NCI-H446 treated with DMSO at 0.1 percent for 48 hours (cell line): ENCODE data around the gene MSGN1.

Experiments used
- DNase-seq: peaks from one replicate; lab custom pipeline; 2025; lab: John Stamatoyannopoulos, UW

Gene MSGN1, protein sequence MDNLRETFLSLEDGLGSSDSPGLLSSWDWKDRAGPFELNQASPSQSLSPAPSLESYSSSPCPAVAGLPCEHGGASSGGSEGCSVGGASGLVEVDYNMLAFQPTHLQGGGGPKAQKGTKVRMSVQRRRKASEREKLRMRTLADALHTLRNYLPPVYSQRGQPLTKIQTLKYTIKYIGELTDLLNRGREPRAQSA

GRCh38 chr2:17816396-17817245 lies at the start of gene MSGN1:
MSGN1 (plus strand) TSS chr2:17816460; CDS start chr2:17816519, 59 bp downstream.
- DNase-seq = no peak

GRCh38 chr2:17768894-17769293 lies 47.4 kb upstream of the MSGN1 start:
- no peak for DNase-seq

GRCh38 chr2:17771956-17772355 lies 44.3 kb upstream of the MSGN1 start:
- no peak for DNase-seq

GRCh38 chr2:17772532-17772931 lies 43.7 kb upstream of the MSGN1 start:
- DNase-seq = no peak

DNA sequence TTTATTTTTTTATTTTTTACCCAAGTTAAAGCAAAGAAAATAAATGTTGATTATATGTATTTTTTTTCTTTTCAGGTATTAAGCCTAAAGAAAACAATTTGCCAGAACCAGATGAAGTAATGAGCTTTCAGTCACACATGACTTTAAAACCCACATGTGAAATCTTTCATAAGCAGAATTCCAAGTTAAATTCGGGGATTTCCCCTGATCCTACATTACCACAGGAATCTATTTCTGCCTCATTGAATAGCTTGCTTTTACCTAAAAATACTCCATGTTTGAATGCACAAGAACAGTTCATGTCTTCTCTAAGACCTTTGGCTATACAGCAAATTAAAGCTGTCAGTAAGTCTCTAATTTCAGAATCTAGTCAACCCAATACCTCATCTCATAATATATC lies 35.7 kb upstream of the MSGN1 start:
- DNase-seq = no peak

- DNase-seq = no peak
These were observed 34.8 kb upstream of the MSGN1 start for GRCh38 chr2:17781482-17781881.

- DNase-seq = no peak
These were observed 29.5 kb upstream of the MSGN1 start for GRCh38 chr2:17786727-17787126.

GRCh38 chr2:17788773-17789172 lies 27.5 kb upstream of the MSGN1 start:
- DNase-seq = no peak

- no peak for DNase-seq
These were observed 25.7 kb upstream of the MSGN1 start for GRCh38 chr2:17790536-17790935.

DNA sequence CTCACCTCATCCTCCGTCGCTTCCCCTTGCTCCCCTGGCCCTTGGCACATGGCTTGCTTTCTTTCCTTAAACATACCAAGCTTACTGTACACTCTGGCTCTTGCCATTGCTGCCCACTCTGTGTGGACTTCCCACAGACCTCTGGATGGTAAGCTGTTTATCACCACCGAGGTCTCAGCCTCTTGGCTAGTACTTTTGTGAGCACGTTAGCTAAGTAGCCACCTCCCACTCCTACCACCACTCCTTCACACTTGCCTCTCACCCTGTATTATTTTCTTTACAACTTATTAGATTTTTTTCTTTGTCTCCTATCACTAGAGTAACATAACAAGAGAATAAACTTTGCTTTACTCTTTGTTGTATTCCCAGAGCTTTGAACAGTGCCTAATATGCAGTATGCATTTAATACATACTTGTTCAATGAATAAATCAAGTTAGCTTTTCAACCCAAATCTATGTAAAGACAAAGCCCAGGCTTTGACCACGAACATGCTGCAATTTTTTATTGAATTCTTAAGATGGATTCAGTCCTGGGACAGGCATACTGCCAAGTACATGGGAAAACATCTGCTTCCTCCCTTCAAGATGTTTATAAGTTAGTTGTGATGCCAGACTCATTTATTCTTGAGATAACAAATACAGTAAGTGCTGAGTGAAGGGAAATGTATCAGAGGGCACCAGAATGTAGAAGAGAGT lies 25.0 kb upstream of the MSGN1 start:
- no peak for DNase-seq

DNA sequence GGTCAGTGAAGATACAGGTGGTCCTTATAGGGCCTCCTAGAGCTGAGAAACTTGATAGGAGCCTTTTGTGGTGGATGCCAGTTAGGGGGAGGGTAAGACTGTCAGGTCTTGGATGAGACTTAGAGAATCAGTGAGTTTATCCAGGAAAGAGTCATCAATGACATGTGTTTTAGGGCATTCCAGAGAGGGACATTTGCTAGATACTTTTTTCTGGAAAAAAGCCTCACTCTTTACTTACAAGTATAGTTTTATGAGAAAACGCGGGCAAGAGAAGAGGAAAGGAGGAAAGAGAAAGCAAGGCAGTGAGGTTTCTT lies 24.5 kb upstream of the MSGN1 start:
- DNase-seq = no peak

DNA sequence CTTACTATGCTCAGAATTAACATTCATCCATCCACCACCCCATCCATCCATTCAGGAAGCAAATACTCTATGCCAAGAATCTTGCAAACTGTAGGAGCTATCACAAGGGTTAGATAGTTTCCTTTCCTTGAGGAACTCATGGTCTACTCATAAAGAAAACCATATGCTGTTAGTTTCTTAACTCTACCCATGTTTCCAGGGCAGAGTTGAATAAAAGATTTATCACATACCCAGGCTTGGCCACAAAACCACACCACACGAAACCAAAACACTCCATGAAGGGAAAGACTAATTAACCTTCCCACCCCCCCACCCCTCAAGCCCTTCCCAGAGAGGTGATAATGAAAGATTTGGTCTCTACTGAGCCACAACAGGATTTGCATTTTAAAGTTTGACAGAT lies 23.7 kb upstream of the MSGN1 start:
- no peak for DNase-seq

- DNase-seq = no peak
These were observed 23.0 kb upstream of the MSGN1 start for GRCh38 chr2:17793296-17793695.

GRCh38 chr2:17793803-17794354 lies 22.4 kb upstream of the MSGN1 start:
- no peak for DNase-seq

DNA sequence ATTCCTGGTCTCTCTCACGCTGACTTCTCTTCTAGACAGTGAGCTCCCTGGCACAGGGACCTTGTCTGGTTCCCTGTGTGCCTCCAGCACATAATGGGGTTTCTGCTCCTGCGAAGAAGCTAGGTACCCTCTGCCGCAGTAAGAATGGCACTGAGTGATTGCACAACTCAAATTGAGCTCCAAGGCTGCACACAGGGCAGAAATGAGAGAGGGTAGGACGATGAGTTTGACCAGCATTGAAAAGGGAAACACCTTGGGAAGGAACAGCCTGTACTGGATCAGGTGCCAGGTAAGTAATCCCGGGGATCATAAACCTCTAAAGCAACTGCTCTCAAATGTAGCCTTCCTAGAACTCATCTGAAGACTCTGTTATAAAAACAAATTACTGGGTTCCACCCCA lies 21.0 kb upstream of the MSGN1 start:
- DNase-seq = no peak

DNA sequence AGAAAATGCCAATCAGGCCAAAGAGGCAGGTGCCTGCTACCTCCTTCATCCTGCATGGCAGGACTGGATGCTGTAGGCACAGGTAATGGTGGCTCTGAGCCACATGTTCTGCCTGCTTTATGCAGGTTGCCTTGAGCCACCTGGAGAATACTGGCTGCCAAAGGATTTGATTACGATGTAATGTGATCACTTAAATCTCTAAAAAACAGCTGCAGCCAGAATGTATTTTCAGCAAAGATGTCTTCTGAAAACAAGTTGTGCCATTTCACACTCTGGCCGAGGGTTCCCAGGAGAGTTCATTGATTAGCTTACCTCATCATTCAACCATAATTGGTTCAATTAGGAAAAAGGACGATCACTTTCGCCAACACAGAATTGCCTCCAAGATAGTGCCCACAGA lies 17.9 kb upstream of the MSGN1 start:
- no peak for DNase-seq

- DNase-seq = no peak
These were observed 16.7 kb upstream of the MSGN1 start for GRCh38 chr2:17799301-17800120.

DNA sequence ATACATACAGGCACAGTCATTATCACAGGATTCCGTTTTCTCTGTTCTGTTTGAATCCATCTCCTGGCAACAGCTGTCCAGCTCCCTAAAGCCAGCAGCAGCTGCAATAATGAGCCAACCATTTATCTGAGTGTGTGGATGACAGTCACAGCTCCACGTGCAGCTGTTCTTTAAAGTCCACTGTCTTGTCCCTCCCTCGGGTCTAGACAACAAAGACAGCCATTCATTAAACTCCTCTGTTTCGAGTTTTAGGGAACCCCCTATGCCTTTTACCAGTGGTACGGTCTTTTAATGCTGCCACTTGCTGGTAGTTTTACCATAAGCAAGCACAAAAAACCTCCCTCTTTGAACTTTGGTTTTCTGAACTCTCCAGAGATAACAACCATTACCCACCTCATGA lies 16.0 kb upstream of the MSGN1 start:
- no peak for DNase-seq

GRCh38 chr2:17800693-17801458 lies 15.4 kb upstream of the MSGN1 start:
- no peak for DNase-seq

DNA sequence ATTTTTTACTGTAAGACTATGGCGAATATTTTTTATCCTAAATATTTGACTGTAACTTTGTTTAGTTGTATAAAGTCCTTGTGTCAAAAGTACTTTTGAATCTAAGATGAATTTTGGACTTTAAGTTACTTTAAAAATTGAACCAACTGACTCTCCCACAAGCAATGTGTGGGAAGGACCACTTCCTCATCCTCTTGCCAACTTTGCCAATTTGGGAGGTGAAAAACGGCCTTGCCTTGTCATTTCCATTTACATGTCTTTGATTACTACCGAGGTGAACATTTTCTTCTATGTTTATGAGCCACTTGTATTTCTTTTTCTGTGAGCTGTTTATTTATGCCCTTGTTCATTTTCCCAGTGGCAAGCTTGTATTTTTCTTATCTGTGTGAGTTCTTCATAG lies 12.8 kb upstream of the MSGN1 start:
- no peak for DNase-seq

GRCh38 chr2:17804358-17804757 lies 11.9 kb upstream of the MSGN1 start:
- no peak for DNase-seq
